ENCODE results near the gene C9orf50.
"Not testable (repeated sequence)": the region's sequence is repeated elsewhere in the genome, so short reads cannot be mapped to it uniquely, and the experiment has no call there.

C9orf50 gene

GRCh38 chr9:129609486-129610212, 11.3 kb downstream of the C9orf50 start:
- DNase-seq, result peak; percentile 52

- no peak for DNase-seq
Measured at GRCh38 chr9:129608561-129609481, 12.1 kb downstream of the C9orf50 start.

GRCh38 chr9:129607027-129607387, 13.9 kb downstream of the C9orf50 start:
- DNase-seq, result no peak

GRCh38 chr9:129606161-129607026, 14.5 kb downstream of the C9orf50 start:
- no peak for DNase-seq

- no peak for DNase-seq
Measured at GRCh38 chr9:129604766-129605163, 16.1 kb downstream of the C9orf50 start.

- DNase-seq, result no peak
Measured at GRCh38 chr9:129604056-129604765, 16.7 kb downstream of the C9orf50 start.

- DNase-seq, result no peak
Measured at GRCh38 chr9:129602598-129603415, 18.1 kb downstream of the C9orf50 start.

GRCh38 chr9:129601082-129601674, 19.7 kb downstream of the C9orf50 start:
- DNase-seq, result no peak

- no peak for DNase-seq
Measured at GRCh38 chr9:129598089-129598596, 22.8 kb downstream of the C9orf50 start.

GRCh38 chr9:129597355-129598088, 23.4 kb downstream of the C9orf50 start:
- no peak for DNase-seq

GRCh38 chr9:129596541-129597331, 24.2 kb downstream of the C9orf50 start:
- DNase-seq, result no peak

- no peak for DNase-seq
Measured at GRCh38 chr9:129595903-129596540, 24.9 kb downstream of the C9orf50 start.

GRCh38 chr9:129595311-129595741, 25.6 kb downstream of the C9orf50 start:
- DNase-seq, result no peak

- no peak for DNase-seq
Measured at GRCh38 chr9:129594632-129595031, 26.3 kb downstream of the C9orf50 start.

GRCh38 chr9:129592790-129593189, 28.1 kb downstream of the C9orf50 start:
- not testable (repeated sequence) for DNase-seq

GRCh38 chr9:129591916-129592315, 29.0 kb downstream of the C9orf50 start:
- DNase-seq, result no peak

GRCh38 chr9:129590466-129590865, 30.4 kb downstream of the C9orf50 start:
- DNase-seq, result no peak

GRCh38 chr9:129587487-129588262, 33.2 kb downstream of the C9orf50 start:
- no peak for DNase-seq
